Hematopoietic multipotent progenitor cell (in vitro differentiated cells): ENCODE data around the gene ATF3. TPM values are rescaled to one million over a fixed set of nuclear protein-coding genes. Genes with fewer than 3 reads are reported as not detected.
"Not testable (repeated sequence)": the region's sequence is repeated elsewhere in the genome, so short reads cannot be mapped to it uniquely, and the experiment has no call there.

Experiments used
- DNase-seq, 3 donors: peaks; one replicate each; pipeline ENCODE4 v3.0.0-alpha.2; 2011 to 2015; ENCODE audit warnings: low read depth in 2 of 3, low spot score in 2 of 3
- total RNA-seq: library from RNA; depleted of rRNA; stranded (reverse); fragments of >200 nt; gene quantifications from one replicate; pipeline ENCODE4 v1.2.3, GENCODE V29; 2012

ATF3 gene
- total RNA-seq, 1 donor: 45.0 TPM

DNA sequence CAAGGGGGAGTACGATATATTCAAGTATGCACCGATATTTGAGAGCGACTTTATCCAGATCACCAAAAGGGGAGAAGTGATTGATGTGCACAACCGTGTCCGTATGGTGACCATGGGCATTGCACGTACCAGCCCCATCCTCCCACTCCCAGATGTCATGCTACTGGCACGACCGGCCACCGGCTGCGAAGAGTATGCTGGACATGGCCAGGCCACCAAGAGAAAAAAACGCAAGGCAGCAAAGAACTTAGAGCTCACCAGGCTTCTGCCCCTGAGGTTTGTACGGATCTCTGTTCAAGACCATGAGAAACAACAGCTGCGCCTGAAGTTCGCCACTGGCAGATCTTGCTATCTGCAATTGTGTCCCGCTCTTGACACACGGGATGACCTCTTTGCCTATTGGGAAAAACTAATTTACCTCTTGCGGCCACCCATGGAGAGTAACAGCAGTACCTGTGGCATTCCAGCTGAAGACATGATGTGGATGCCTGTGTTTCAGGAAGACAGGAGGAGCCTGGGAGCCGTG, 16.5 kb downstream of the ATF3 start:
- DNase-seq: no peak

GRCh38 chr1:212625781-212626450, 17.4 kb downstream of the ATF3 start:
- DNase-seq: no peak

DNA sequence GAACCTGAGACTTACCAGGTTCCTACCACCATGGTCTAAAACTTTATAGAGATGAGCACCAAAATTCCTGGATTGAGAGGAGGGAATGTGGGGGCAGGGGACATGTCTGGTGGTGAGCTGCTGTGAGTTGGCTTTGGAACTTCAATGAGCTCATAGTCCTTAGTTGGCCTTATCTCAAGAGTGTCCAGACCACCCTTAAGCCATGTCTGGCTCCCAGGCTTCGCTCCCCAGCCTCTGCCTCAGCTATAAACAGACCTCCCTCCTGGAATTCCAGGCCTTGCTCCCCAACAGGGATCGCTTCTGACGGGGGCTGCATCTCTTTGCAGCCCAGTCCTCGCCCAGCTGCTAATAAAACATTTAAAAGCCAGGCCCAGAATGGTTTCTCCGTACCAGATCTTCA, 19.5 kb downstream of the ATF3 start:
- no peak for DNase-seq

DNA sequence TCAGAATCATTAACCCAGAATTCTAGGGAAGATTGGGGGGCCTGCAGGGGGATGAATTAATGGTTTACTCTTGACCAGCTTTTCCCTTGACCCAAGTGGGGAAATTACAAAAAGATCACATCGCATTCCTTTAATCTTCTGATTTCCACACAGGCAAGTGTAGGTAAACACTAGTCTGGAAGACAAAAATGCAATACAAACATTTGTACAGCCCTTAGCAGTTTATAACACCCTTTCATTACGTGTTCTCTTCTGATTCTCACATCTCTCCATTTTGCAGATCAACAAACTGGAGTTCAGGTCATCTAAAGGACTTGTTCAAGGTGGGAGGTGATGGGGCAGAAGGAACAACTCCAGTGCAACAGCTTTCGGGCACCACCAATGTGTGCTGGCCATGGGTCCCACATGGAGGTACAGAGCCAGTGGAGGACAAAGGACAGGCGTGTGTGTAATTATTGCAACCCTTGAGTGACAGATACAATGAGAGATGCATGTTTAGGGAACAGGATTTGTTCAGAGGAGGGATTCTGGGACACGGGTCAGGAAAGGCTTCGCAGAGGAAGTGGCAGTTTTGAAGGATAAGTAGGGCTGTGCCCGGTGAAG, 20.4 kb downstream of the ATF3 start:
- no peak for DNase-seq

GRCh38 chr1:212629450-212630157, 21.0 kb downstream of the ATF3 start:
- no peak for DNase-seq

GRCh38 chr1:212630158-212630900, 21.8 kb downstream of the ATF3 start:
- peak in 2 of 3 donors; percentile 92 to 94 for DNase-seq

- DNase-seq: no peak
Observed at GRCh38 chr1:212633161-212633560, 24.6 kb downstream of the ATF3 start.

- no peak for DNase-seq
Observed at GRCh38 chr1:212634252-212634651, 25.7 kb downstream of the ATF3 start.

GRCh38 chr1:212635141-212635631, 26.6 kb downstream of the ATF3 start:
- peak in 2 of 3 donors; percentile 70 to 88 for DNase-seq

GRCh38 chr1:212637902-212638301, 29.3 kb downstream of the ATF3 start:
- no peak for DNase-seq

DNA sequence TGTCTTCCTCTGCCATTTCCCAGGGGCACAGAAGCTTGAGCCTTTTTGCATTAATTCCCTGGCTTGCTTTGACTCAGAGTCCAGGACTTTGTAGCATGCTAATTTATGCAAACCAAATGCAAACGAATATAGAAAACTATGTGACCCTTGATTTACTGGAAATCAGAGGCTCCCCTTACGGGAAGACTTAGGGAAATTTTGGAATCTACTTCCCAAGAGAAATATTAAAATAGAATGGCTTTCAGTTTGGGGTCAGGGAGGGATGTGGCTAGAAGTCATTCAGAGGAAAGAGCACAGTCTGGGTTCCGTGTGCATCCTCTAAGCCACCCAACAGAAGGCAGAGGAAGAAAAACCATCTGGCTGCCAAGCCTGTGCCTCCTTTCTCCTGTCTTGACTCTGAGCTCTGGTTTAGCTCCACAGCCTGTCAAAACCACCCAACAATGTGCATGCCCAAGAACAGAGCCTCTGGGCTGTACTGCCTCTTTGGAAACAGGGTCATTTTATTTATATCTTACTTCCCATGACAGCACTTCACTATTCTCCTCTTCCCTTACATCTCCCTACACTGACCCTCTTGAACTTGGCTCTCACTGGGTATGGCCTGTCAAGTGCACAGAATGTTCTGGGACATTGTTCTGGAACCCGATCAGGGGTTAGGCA, 30.1 kb downstream of the ATF3 start:
- peak in 1 of 3 donors; percentile 71 for DNase-seq

DNA sequence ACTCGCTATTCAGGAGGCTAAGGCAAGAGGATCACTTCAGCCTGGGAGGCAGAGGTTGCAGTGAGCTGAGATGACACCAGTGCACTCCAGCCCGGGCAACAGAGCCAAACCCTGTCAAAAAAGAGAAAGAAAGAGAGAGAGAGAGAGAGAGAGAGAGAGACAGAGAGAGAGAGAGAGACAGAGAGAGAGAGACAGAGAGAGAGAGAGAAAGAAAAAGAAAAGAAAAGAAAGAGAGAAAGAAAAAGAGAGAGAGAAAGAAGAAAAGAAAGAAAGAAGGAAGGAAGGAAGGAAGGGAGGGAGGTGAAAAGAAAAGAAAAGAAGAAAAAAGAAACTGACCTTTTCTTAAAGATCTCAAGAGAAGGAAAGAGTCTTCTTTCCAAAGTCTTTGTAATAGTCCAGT, 31.0 kb downstream of the ATF3 start:
- DNase-seq: not testable (repeated sequence)

DNA sequence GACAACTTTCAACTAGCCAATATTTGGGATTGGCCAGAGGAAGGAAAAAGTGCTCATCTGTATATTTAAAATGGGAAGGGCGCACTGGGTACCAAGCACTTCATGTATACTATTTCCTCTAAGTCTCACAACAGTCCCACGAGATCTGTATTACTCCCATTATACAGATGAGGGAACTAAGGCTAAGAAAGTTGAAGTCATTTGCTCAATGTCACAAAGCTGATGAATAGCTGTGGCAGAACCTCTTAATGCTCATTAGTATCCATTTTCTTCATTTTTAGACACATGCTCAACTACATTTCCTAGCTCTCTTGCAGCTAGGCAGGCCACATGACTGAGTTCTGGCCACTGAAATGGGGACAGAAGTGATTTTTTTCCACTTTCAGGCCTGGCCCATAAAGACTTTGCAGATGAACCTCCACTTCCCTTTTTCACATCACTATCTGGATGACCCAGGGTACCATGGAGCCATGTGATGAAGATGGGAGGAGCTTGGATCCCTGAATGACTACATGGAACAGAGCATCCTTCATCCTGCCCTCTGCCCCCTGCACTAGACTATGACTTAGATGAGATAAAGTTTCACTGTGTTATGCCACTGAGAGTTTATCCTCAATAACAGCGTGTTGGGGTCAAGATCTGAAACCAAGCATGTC, 31.8 kb downstream of the ATF3 start:
- DNase-seq: peak in 1 of 3 donors; percentile 61

GRCh38 chr1:212641956-212642355, 33.4 kb downstream of the ATF3 start:
- DNase-seq: no peak

- peak in 1 of 3 donors; percentile 58 for DNase-seq
Observed at GRCh38 chr1:212643877-212644276, 35.3 kb downstream of the ATF3 start.

- no peak for DNase-seq
Observed at GRCh38 chr1:212644866-212645545, 36.4 kb downstream of the ATF3 start.

DNA sequence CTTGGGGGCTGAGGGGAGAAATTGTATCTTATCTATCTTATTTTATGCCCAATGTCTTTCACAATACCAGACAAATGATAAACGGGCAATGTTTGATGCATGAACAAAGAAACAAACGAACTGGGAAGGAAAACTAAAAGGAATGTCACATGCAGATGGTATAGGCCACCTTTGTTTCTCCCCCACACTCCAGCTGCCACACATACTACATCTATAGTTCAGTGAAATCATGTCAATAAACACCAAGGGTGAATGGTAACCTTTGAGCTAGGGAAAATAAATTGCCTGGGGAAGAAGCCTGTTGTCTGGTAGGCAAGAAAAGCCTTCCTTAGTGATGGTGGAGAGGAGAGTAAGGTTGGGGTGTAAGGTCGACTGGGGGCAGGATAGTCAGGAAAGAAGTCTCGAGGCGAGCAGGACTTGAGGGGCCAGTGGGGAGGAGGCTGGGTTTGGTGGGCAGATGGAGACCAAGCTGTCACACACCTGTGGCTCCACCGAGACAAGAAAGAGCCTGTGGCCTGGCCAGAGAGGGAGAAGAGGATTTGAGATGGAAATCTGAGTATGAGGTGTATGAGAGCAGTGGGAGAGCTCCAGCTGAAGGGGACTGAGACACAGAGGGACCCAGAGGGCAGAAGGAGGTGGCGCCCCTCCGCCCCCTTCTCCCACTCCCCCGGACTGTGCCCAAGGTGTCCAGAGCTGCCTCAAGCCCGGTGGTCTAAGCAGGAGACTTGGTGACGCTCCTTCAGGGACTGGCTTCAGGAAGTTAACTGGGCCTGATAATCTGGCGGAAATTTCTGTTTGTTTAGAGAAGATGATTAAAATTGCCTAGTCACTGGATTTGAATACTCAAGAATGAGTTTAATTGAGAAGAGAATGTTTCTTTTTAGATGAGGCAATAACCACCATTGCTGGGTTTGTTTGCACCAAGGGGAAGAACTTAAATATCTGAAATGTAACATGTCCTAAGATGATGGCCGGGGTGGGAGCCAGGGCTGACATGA, 37.3 kb downstream of the ATF3 start:
- DNase-seq: peak in 2 of 3 donors; percentile 63 to 76

DNA sequence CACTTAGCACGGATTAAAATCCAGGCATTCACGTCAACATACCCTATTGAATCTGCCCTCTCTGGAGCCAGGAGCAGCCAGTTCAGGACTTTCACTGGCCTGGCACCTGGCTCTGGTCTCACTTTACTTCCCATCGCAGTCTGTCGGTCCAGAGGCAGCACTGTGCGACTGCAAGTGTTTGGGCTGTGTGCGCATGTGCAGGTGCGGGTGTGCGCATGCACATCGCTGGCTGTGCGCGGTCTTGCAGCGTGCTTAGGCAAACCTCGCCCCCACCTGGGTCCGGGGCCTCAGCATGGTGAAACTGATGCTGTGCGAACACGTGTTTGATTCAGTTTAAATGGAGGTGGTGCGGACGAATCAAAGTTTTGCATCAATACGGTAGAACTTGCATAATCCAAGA, 38.0 kb downstream of the ATF3 start:
- DNase-seq: no peak
